DND-41 (cell line): ENCODE data around the gene CD244.

ENCODE experiments used
- ATAC-seq: fragments of 200-7000 bp; cut with Tn5 transposase; 3 replicates; pipeline ENCODE4 v1.9.1; 2021; ENCODE audit warnings: low read depth; ENCODE audit not compliant: insufficient read depth
- DNase-seq: peaks from one replicate; pipeline ENCODE4 v3.0.0-alpha.2; 2020
- H2AFZ ChIP-seq: 2 replicates; pipeline ENCODE4 v1.6.0; 2012; ENCODE audit warnings: low read depth, low read length
- H3K27ac ChIP-seq: 2 replicates; pipeline ENCODE4 v1.5.1; 2012; ENCODE audit warnings: low read length, inconsistent platforms
- H3K27me3 ChIP-seq: fragments of 200-600 bp; sonication (generic); 2 replicates; pipeline ENCODE4 v1.6.0; 2012; ENCODE audit warnings: low read length, mild to moderate bottlenecking, inconsistent platforms; ENCODE audit not compliant: insufficient read depth, poor library complexity
- H3K36me3 ChIP-seq: 2 replicates; pipeline ENCODE4 v1.5.1; 2012; ENCODE audit warnings: low read length, inconsistent platforms; ENCODE audit not compliant: insufficient read depth
- H3K4me1 ChIP-seq: 2 replicates; pipeline ENCODE4 v1.5.1; 2012; ENCODE audit warnings: mild to moderate bottlenecking, low read length; ENCODE audit not compliant: insufficient read depth
- H3K4me2 ChIP-seq: 2 replicates; pipeline ENCODE4 v1.6.0; 2012; ENCODE audit warnings: mild to moderate bottlenecking, moderate library complexity, low read length, inconsistent platforms; ENCODE audit not compliant: insufficient read depth
- H3K4me3 ChIP-seq, 2 experiments: fragments of 200-600 bp in 1 of 2; shearing (Covaris generic) in 1 of 2; 2 replicates each; pipeline ENCODE4 v1.5.1; 2012 to 2016; ENCODE audit warnings: inconsistent platforms in 2 of 2, low read length in 2 of 2, mild to moderate bottlenecking in 2 of 2, low read depth in 1 of 2, moderate library complexity in 1 of 2
- H3K79me2 ChIP-seq: 2 replicates; pipeline ENCODE4 v1.6.0; 2012; ENCODE audit warnings: low read length, inconsistent platforms; ENCODE audit not compliant: insufficient read depth
- H3K9ac ChIP-seq: 2 replicates; pipeline ENCODE4 v1.6.0; 2012; ENCODE audit warnings: low read depth, mild to moderate bottlenecking, inconsistent platforms, low read length, moderate library complexity
- H3K9me3 ChIP-seq: 2 replicates; pipeline ENCODE4 v1.5.1; 2012; ENCODE audit warnings: low read length, moderate library complexity, mild to moderate bottlenecking, inconsistent platforms; ENCODE audit not compliant: insufficient read depth, severe bottlenecking
- H4K20me1 ChIP-seq: 2 replicates; pipeline ENCODE4 v1.6.0; 2012; ENCODE audit warnings: low read length; ENCODE audit not compliant: insufficient read depth
- EZH2 ChIP-seq: IDR thresholded peaks from 3 replicates; pipeline ENCODE4 v1.6.1; 2012; ENCODE audit warnings: borderline replicate concordance, low read depth, mild to moderate bottlenecking, moderate library complexity, low read length, inconsistent platforms; ENCODE audit not compliant: severe bottlenecking
- TF ChIP-seq, protein P1 (sequence below): IDR thresholded peaks from 2 replicates; pipeline ENCODE4 v1.5.1; 2012; ENCODE audit warnings: borderline replicate concordance, low read length, moderate library complexity, mild to moderate bottlenecking; ENCODE audit not compliant: poor library complexity, severe bottlenecking; ENCODE audit errors: extremely low read depth

CD244 gene

DNA sequence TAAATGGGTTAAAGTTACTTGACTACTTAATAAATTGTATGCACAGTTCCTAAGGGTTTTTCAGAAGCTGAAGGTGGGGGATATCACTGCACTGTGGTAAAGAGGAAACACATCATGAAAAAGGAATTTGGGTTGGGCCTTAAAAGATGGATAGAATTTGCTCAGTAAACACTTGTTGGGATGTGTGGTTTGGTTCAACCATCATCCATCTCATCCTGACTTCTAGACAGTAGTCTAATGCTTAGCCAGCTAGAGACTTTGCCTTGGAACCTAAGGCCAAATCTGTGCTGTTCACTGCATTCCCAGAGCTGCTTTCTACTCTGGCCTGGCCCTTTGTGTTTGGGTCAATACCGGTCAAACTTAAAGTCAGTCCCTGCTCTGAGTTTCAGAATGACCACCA, 36.1 kb downstream of the CD244 start:
- H3K4me3 ChIP-seq: no peak overlapping the region
- no peak overlapping the region for H3K27ac ChIP-seq
- DNase-seq: no peak

DNA sequence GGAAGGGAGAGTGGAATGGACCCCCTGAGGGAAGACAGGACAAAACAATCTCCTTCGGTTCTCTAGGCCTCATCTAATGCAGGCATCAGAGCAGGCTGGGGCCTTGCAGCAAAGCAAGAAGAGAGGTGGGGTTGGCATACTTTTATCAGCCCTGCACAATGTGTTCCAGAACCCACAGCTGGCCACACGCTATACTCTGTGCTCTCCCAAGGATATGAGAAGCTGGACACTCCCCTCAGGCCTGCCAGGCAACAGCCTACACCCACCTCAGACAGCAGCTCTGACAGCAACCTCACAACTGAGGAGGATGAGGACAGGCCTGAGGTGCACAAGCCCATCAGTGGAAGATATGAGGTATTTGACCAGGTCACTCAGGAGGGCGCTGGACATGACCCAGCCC, 39.4 kb downstream of the CD244 start:
- Histone ChIP-seq H4K20me1 (no peaks in the 10 kb centered on the region), H3K9me3 (no peaks in the 10 kb centered on the region), H3K4me1 (no peaks in the 10 kb centered on the region), H3K4me2 (no peak overlapping the region), H3K9ac (no peak overlapping the region), H2AFZ (no peak overlapping the region), H3K36me3 (no peaks in the 10 kb centered on the region), H3K79me2 (no peaks in the 10 kb centered on the region), H3K27me3 (no peaks in the 10 kb centered on the region), H3K4me3 (no peak overlapping the region), H3K27ac (no peak overlapping the region)
- DNase-seq: no peak
- no peak for ATAC-seq
- TF ChIP-seq EZH2: no peak
- TF ChIP-seq, protein P1, sequence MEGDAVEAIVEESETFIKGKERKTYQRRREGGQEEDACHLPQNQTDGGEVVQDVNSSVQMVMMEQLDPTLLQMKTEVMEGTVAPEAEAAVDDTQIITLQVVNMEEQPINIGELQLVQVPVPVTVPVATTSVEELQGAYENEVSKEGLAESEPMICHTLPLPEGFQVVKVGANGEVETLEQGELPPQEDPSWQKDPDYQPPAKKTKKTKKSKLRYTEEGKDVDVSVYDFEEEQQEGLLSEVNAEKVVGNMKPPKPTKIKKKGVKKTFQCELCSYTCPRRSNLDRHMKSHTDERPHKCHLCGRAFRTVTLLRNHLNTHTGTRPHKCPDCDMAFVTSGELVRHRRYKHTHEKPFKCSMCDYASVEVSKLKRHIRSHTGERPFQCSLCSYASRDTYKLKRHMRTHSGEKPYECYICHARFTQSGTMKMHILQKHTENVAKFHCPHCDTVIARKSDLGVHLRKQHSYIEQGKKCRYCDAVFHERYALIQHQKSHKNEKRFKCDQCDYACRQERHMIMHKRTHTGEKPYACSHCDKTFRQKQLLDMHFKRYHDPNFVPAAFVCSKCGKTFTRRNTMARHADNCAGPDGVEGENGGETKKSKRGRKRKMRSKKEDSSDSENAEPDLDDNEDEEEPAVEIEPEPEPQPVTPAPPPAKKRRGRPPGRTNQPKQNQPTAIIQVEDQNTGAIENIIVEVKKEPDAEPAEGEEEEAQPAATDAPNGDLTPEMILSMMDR: no peak

More for the DNA sequence above, 36.1 kb downstream of the CD244 start:
- H3K27me3 ChIP-seq: no peaks in the 10 kb centered on the region
- no peak for ATAC-seq
- no peaks in the 10 kb centered on the region for H3K9me3 ChIP-seq
- H4K20me1 ChIP-seq: no peaks in the 10 kb centered on the region
- H3K4me1 ChIP-seq: no peaks in the 10 kb centered on the region
- H3K36me3 ChIP-seq: no peaks in the 10 kb centered on the region
- H3K79me2 ChIP-seq: no peaks in the 10 kb centered on the region
- H3K4me2 ChIP-seq: no peak overlapping the region
- no peak for TF ChIP-seq EZH2
- TF ChIP-seq, protein P1: no peak
- no peak overlapping the region for H3K9ac ChIP-seq
- no peak overlapping the region for H2AFZ ChIP-seq

DNA sequence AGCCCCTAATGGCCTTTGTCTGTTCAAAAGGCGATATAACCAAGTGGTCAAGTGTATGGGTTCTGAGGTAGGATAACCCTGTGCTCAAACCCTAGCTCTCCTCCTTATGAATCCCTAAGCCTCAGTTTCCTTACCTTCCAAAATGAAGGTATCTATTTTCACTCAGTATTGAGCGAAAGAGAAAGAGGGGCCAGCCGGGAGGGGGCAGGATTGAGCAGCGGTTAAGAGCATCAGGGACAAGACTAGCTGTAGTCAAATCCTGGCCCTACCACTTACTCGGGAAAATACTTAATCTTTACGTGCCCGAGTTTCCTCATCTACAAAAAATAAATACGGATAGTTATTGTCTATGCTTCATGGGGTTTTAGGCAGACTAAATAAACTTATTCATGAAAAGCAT, 41.1 kb downstream of the CD244 start:
- Histone ChIP-seq H3K4me2 (no peak overlapping the region), H3K9me3 (no peaks in the 10 kb centered on the region), H3K4me3 (no peak overlapping the region), H3K4me1 (no peaks in the 10 kb centered on the region), H3K36me3 (no peaks in the 10 kb centered on the region), H2AFZ (no peak overlapping the region), H3K27me3 (no peaks in the 10 kb centered on the region), H3K9ac (no peak overlapping the region), H3K27ac (no peak overlapping the region), H3K79me2 (no peaks in the 10 kb centered on the region), H4K20me1 (no peaks in the 10 kb centered on the region)
- no peak for TF ChIP-seq EZH2
- TF ChIP-seq, protein P1: no peak
- ATAC-seq (no peak), DNase-seq (no peak)

DNA sequence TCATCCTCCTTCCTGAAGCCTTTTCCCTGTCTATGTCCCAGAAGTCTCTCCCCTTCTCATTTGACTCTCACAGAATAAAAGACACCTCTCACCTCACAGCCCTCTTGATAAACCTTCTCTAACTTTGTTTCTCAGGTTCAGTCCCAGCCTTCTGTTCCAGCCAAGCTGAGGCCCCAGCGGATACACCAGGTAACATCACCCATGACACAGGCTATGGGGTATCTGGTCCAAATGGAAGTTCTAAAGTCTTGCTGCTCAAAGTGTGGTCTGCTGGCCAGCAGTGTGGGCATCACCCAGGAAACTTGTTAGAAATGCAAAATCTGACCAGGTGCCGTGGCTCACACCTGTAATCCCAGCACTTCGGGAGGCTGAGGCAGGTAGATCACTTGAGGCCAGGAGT, 43.5 kb downstream of the CD244 start:
- H2AFZ ChIP-seq: no peak overlapping the region
- H3K79me2 ChIP-seq: no peaks in the 10 kb centered on the region
- no peaks in the 10 kb centered on the region for H3K4me1 ChIP-seq
- no peak for DNase-seq
- no peak overlapping the region for H3K4me2 ChIP-seq
- H3K36me3 ChIP-seq: no peaks in the 10 kb centered on the region
- no peaks in the 10 kb centered on the region for H3K9me3 ChIP-seq
- H3K27me3 ChIP-seq: no peaks in the 10 kb centered on the region
- no peak overlapping the region for H3K9ac ChIP-seq
- H4K20me1 ChIP-seq: no peaks in the 10 kb centered on the region
- no peak for TF ChIP-seq EZH2
- TF ChIP-seq, protein P1: no peak
- no peak overlapping the region for H3K27ac ChIP-seq
- H3K4me3 ChIP-seq: no peak overlapping the region
- no peak for ATAC-seq
